Measurements from ENCODE around the gene NRM.

NRM gene

GRCh38 chr6:30647242-30648116 lies 43.3 kb downstream of the NRM start (continued):
- TF ChIP-seq ZNF114 (tag by site-specific recombination; IDR thresholded peaks at IDR 0.05) (no peak), ZBTB21 (tag by site-specific recombination; IDR thresholded peaks at IDR 0.05) (no peak), WT1 (tag by site-specific recombination; IDR thresholded peaks at IDR 0.05) (peak; percentile 67), GLIS2 (tag by site-specific recombination; IDR thresholded peaks at IDR 0.05) (peak; percentile 98), ZNF704 (tag by site-specific recombination; IDR thresholded peaks at IDR 0.05) (no peak), KLF17 (tag by site-specific recombination; IDR thresholded peaks at IDR 0.05) (peak; percentile 47), KLF16 (tag by site-specific recombination; IDR thresholded peaks at IDR 0.05) (peak; percentile 48; the same call in 1 of the 2 replicates), ZNF394 (tag by site-specific recombination; IDR thresholded peaks at IDR 0.05; ENCODE audit: borderline replicate concordance) (peak; percentile 37; the same call in 1 of the 2 replicates), ZNF624 (tag by site-specific recombination; IDR thresholded peaks at IDR 0.05) (no peak), ZNF140 (tag by site-specific recombination; IDR thresholded peaks at IDR 0.05) (no peak), ZNF416 (tag by site-specific recombination; IDR thresholded peaks at IDR 0.05) (no peak), REPIN1 (tag by site-specific recombination; IDR thresholded peaks at IDR 0.05; ENCODE audit: low read depth) (no peak), ZNF623 (tag by site-specific recombination; IDR thresholded peaks at IDR 0.05) (no peak), ZFHX2 (tag by site-specific recombination; conservative IDR thresholded peaks at IDR 0.05) (peak; percentile 86), ZNF280D (tag by site-specific recombination; IDR thresholded peaks at IDR 0.05) (no peak), PRDM6 (tag by site-specific recombination; IDR thresholded peaks at IDR 0.05) (no peak), ZSCAN5A (tag by site-specific recombination; IDR thresholded peaks at IDR 0.05) (peak; percentile 96), MEIS1 (CRISPR knock-in tag; IDR thresholded peaks at IDR 0.05; ENCODE audit: borderline replicate concordance) (no peak), ZSCAN18 (tag by site-specific recombination; IDR thresholded peaks at IDR 0.05) (no peak), ZNF645 (tag by site-specific recombination; IDR thresholded peaks at IDR 0.05) (0 out of 2 replicates have a peak, but pooled peaks have one; percentile 31), PRDM10 (tag by site-specific recombination; IDR thresholded peaks at IDR 0.05) (peak; percentile 66)
